ENCODE data around the gene PCF11.
"Not testable (repeated sequence)": the region's sequence is repeated elsewhere in the genome, so short reads cannot be mapped to it uniquely, and the experiment has no call there.

PCF11 gene

GRCh38 chr11:83156996-83157593 lies at the start of gene PCF11:
Gene PCF11, plus strand, starts transcription at chr11:83157131. Its CDS starts 309 bp downstream, at chr11:83157440.
- DNase-seq (ENCODE audit: low spot score) = no peak

GRCh38 chr11:83112886-83113285 lies 44.0 kb upstream of the PCF11 start:
- no peak for DNase-seq (ENCODE audit: low spot score)

- DNase-seq (ENCODE audit: low spot score) = peak; percentile 18
Measured at GRCh38 chr11:83115026-83115425, 41.9 kb upstream of the PCF11 start.

- no peak for DNase-seq (ENCODE audit: low spot score)
Measured at GRCh38 chr11:83115551-83115950, 41.4 kb upstream of the PCF11 start.

- no peak for DNase-seq (ENCODE audit: low spot score)
Measured at GRCh38 chr11:83116015-83116641, 40.8 kb upstream of the PCF11 start.

GRCh38 chr11:83118814-83119213 lies 38.1 kb upstream of the PCF11 start:
- no peak for DNase-seq (ENCODE audit: low spot score)

GRCh38 chr11:83119216-83119615 lies 37.7 kb upstream of the PCF11 start:
- no peak for DNase-seq (ENCODE audit: low spot score)

GRCh38 chr11:83120327-83120726 lies 36.6 kb upstream of the PCF11 start:
- no peak for DNase-seq (ENCODE audit: low spot score)

- no peak for DNase-seq (ENCODE audit: low spot score)
Measured at GRCh38 chr11:83122050-83122449, 34.9 kb upstream of the PCF11 start.

GRCh38 chr11:83122766-83123165 lies 34.2 kb upstream of the PCF11 start:
- DNase-seq (ENCODE audit: low spot score) = no peak

- no peak for DNase-seq (ENCODE audit: low spot score)
Measured at GRCh38 chr11:83124636-83125424, 32.1 kb upstream of the PCF11 start.

GRCh38 chr11:83125577-83125976 lies 31.4 kb upstream of the PCF11 start:
- no peak for DNase-seq (ENCODE audit: low spot score)

- no peak for DNase-seq (ENCODE audit: low spot score)
Measured at GRCh38 chr11:83127310-83127637, 29.7 kb upstream of the PCF11 start.

- DNase-seq (ENCODE audit: low spot score) = no peak
Measured at GRCh38 chr11:83132191-83132590, 24.7 kb upstream of the PCF11 start.

- not testable (repeated sequence) for DNase-seq (ENCODE audit: low spot score)
Measured at GRCh38 chr11:83133266-83133665, 23.7 kb upstream of the PCF11 start.

- no peak for DNase-seq (ENCODE audit: low spot score)
Measured at GRCh38 chr11:83139310-83139709, 17.6 kb upstream of the PCF11 start.

GRCh38 chr11:83140691-83141455 lies 16.1 kb upstream of the PCF11 start:
- no peak for DNase-seq (ENCODE audit: low spot score)

- DNase-seq (ENCODE audit: low spot score) = no peak
Measured at GRCh38 chr11:83147895-83148294, 9.0 kb upstream of the PCF11 start.

- no peak for DNase-seq (ENCODE audit: low spot score)
Measured at GRCh38 chr11:83150450-83150849, 6.5 kb upstream of the PCF11 start.

- no peak for DNase-seq (ENCODE audit: low spot score)
Measured at GRCh38 chr11:83151274-83151977, 5.5 kb upstream of the PCF11 start.

- no peak for DNase-seq (ENCODE audit: low spot score)
Measured at GRCh38 chr11:83152264-83152663, 4.7 kb upstream of the PCF11 start.

GRCh38 chr11:83153764-83154163 lies 3.2 kb upstream of the PCF11 start:
- no peak for DNase-seq (ENCODE audit: low spot score)

All from COLO829 (cell line).